Activated CD4-positive, alpha-beta memory T cell treated with anti-CD3 and anti-CD28 coated beads for 36 hours (primary cell): Measurements from ENCODE around the gene ABI3BP. TPM values are rescaled to one million over a fixed set of nuclear protein-coding genes. Genes with fewer than 3 reads are reported as not detected.

Experiments used
- CTCF ChIA-PET: fragments of 350-600 bp; sonication (Branson Sonifier 250); formaldehyde crosslinking; loops from one replicate; lab custom pipeline; 2021; ENCODE audit warnings: antibody characterized with exemption, inconsistent platforms; lab: Charles Lee
- POLR2A ChIA-PET: fragments of 350-600 bp; sonication (Branson Sonifier 250); formaldehyde crosslinking; loops from one replicate; lab custom pipeline; 2021; ENCODE audit warnings: antibody characterized with exemption; lab: Charles Lee
- DNase-seq: peaks from one replicate; pipeline ENCODE4 v3.0.0-alpha.2; 2020
- H3K27ac Mint-ChIP-seq: one replicate; pipeline ENCODE4 v1.8.0; 2021; ENCODE audit warnings: mixed read lengths
- H3K27me3 Mint-ChIP-seq: one replicate; pipeline ENCODE4 v1.8.0; 2021; ENCODE audit warnings: mixed read lengths
- H3K36me3 Mint-ChIP-seq: one replicate; pipeline ENCODE4 v1.8.0; 2021; ENCODE audit warnings: mixed read lengths
- H3K4me1 Mint-ChIP-seq: one replicate; pipeline ENCODE4 v1.8.0; 2021; ENCODE audit warnings: low read depth, mixed read lengths
- H3K4me3 Mint-ChIP-seq: one replicate; pipeline ENCODE4 v1.8.0; 2021; ENCODE audit warnings: mild to moderate bottlenecking, mixed read lengths
- H3K9me3 Mint-ChIP-seq: one replicate; pipeline ENCODE4 v1.8.0; 2021; ENCODE audit warnings: mixed read lengths
- intact Hi-C: fragments of 100-400 bp; cut with micrococcal nuclease; formaldehyde crosslinking; loops from one replicate; pipeline ENCODE4 v1.15.1; 2023
- total RNA-seq, 2 experiments: library from RNA; stranded (reverse); gene quantifications; one replicate each; pipeline ENCODE4 v1.2.3, GENCODE V29; 2021

The ABI3BP gene
- total RNA-seq, 2 experiments from 2014 or later = not detected

DNA sequence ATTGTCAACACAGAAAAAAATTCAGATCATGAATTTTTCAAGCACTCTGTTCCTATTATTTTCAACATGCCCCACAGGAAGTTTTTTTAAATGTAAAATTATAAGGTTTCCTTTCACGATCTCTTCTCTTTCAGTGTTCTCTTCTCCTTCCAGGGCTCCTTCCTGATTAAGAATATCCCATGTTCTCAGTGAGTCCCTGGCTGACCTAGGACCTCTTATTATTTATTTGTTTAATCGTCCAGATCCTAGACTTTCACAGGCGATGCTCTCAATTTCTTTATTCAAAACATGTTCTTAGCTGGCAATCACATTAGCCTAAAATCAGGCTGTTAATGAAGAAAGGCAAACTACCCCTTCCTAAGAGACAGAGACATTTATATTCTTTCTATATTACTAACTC lies 124.3 kb downstream of the ABI3BP start:
- DNase-seq = no peak
- H3K4me1 Mint-ChIP-seq = no peaks in the 10 kb centered on the region
- ChIA-PET POLR2A (no interaction called here), CTCF (no interaction called here)
- intact Hi-C loops = no loop called here
- no peaks in the 10 kb centered on the region for H3K9me3 Mint-ChIP-seq
- H3K27ac Mint-ChIP-seq = no peak overlapping the region
- H3K4me3 Mint-ChIP-seq = no peak overlapping the region
- H3K27me3 Mint-ChIP-seq = peaks cover 27% of the 10 kb centered on the region
- no peaks in the 10 kb centered on the region for H3K36me3 Mint-ChIP-seq

- no peaks in the 10 kb centered on the region for H3K4me1 Mint-ChIP-seq
- no peak for DNase-seq
- ChIA-PET POLR2A (no interaction called here), CTCF (no interaction called here)
- H3K27me3 Mint-ChIP-seq = peaks cover 25% of the 10 kb centered on the region
- intact Hi-C loops = no loop called here
- H3K4me3 Mint-ChIP-seq = no peak overlapping the region
- H3K27ac Mint-ChIP-seq = no peak overlapping the region
- H3K36me3 Mint-ChIP-seq = no peaks in the 10 kb centered on the region
- no peaks in the 10 kb centered on the region for H3K9me3 Mint-ChIP-seq
Measured at GRCh38 chr3:100868096-100868495, 125.1 kb downstream of the ABI3BP start.

DNA sequence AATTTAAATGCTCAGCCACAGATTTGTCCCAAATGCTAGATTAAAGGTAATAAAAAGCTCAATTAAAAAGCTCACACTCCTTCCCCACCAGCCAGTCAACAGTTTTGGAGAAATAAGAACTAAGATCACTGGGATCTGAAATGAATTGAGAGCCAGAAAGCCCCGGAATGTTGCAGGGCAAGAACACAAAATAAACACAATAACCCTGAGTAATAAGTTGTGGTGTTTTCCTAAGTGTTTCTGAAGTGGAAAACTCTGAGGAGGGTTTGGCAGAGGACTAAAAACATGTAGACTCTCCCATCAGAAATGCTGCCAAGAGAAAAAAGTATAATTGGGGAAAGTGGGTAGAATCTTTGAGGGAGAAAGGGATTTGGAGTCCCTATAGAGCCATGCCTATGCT lies 127.8 kb downstream of the ABI3BP start:
- CTCF ChIA-PET = no interaction called here
- H3K27ac Mint-ChIP-seq = no peak overlapping the region

GRCh38 chr3:100864471-100865250 lies 128.6 kb downstream of the ABI3BP start:
- ChIA-PET POLR2A (no interaction called here), CTCF (no interaction called here)
- no peak for DNase-seq
- Mint-ChIP-seq H3K27me3 (peaks cover 13% of the 10 kb centered on the region), H3K27ac (no peak overlapping the region), H3K4me3 (no peak overlapping the region), H3K4me1 (no peaks in the 10 kb centered on the region), H3K36me3 (no peaks in the 10 kb centered on the region), H3K9me3 (no peaks in the 10 kb centered on the region)
- intact Hi-C loops = no loop called here

More for the DNA sequence above, 127.8 kb downstream of the ABI3BP start:
- no peak for DNase-seq
- Mint-ChIP-seq H3K9me3 (no peaks in the 10 kb centered on the region), H3K4me3 (no peak overlapping the region), H3K27me3 (peaks cover 19% of the 10 kb centered on the region), H3K36me3 (no peaks in the 10 kb centered on the region), H3K4me1 (no peaks in the 10 kb centered on the region)
- intact Hi-C loops = no loop called here
- POLR2A ChIA-PET = no interaction called here

DNA sequence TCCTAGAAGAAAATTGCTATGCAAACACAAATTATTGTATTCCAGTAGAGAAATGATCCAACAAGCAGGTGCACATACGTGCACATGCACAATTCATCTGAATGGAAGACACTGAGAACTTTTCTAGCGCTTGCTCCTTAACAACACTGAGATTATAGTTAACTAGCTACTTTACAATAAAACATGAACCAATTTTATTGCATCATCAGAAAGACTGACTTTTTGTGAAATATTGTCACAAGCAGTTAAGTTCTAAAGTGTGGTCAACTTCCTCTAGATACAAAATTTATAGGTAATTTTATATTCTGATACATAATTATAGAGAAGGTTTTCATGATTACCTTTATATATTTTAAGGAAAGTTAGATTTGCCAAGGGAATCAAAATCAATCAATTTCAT lies 135.4 kb downstream of the ABI3BP start:
- H3K27ac Mint-ChIP-seq = no peak overlapping the region
- DNase-seq = no peak
- peaks cover 7% of the 10 kb centered on the region for H3K27me3 Mint-ChIP-seq
- no peaks in the 10 kb centered on the region for H3K9me3 Mint-ChIP-seq
- H3K36me3 Mint-ChIP-seq = no peaks in the 10 kb centered on the region
- intact Hi-C loops = no loop called here
- POLR2A ChIA-PET = no interaction called here
- no peaks in the 10 kb centered on the region for H3K4me1 Mint-ChIP-seq
- CTCF ChIA-PET = no interaction called here
- H3K4me3 Mint-ChIP-seq = no peak overlapping the region

DNA sequence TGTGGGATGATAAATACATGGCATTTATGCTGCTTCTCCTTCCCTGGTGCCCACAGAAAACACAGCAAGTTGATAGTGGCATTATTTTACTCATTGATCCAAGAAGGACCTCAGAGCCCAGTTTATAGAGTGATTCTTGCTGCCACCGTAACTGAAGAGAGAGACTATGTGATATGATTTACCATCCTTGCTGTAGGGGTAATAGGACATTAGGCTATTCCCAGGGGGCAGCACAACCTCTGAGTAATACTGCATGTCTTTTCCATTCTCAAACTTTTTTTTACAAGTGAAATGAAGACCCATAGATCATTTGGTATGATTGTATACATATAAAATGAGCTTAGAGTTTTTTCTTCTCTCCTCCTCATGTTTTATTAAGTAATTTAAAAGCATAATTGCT lies 136.4 kb downstream of the ABI3BP start:
- ChIA-PET POLR2A (no interaction called here), CTCF (no interaction called here)
- peaks cover 7% of the 10 kb centered on the region for H3K27me3 Mint-ChIP-seq
- H3K4me3 Mint-ChIP-seq = no peak overlapping the region
- no peaks in the 10 kb centered on the region for H3K36me3 Mint-ChIP-seq
- intact Hi-C loops = no loop called here
- no peak for DNase-seq
- H3K4me1 Mint-ChIP-seq = no peaks in the 10 kb centered on the region
- H3K27ac Mint-ChIP-seq = no peak overlapping the region
- no peaks in the 10 kb centered on the region for H3K9me3 Mint-ChIP-seq

DNA sequence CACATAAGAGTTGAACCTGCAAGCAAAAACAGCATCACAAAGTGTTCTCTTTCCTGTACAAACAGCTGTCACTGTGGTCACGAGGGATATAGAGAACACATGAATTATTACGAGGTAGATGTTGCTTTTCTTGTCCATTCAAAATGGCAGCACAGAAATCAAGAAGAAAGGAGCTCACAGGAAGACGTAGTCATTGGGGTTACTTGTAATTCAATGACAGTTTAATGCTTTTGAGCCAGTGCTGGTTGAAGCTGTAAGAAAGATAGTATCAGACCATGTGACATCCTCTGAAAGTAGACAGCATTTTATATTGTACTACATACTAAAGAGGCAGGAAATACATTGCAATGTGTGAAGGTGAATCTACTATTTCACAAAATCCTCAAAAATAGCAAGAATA lies 140.4 kb downstream of the ABI3BP start:
- Mint-ChIP-seq H3K9me3 (no peaks in the 10 kb centered on the region), H3K4me1 (no peaks in the 10 kb centered on the region), H3K4me3 (no peak overlapping the region), H3K27me3 (no peaks in the 10 kb centered on the region), H3K36me3 (no peaks in the 10 kb centered on the region), H3K27ac (no peak overlapping the region)
- ChIA-PET CTCF (no interaction called here), POLR2A (no interaction called here)
- no peak for DNase-seq
- intact Hi-C loops = no loop called here

GRCh38 chr3:100850701-100851100 lies 142.5 kb downstream of the ABI3BP start:
- POLR2A ChIA-PET = no interaction called here
- no peaks in the 10 kb centered on the region for H3K36me3 Mint-ChIP-seq

GRCh38 chr3:100850156-100850555 lies 143.1 kb downstream of the ABI3BP start:
- no peaks in the 10 kb centered on the region for H3K36me3 Mint-ChIP-seq

More at GRCh38 chr3:100850701-100851100, 142.5 kb downstream of the ABI3BP start:
- CTCF ChIA-PET = no interaction called here
- no peak overlapping the region for H3K27ac Mint-ChIP-seq
- intact Hi-C loops = no loop called here
- no peak overlapping the region for H3K4me3 Mint-ChIP-seq
- H3K27me3 Mint-ChIP-seq = no peaks in the 10 kb centered on the region
- DNase-seq = no peak
- no peaks in the 10 kb centered on the region for H3K4me1 Mint-ChIP-seq
- H3K9me3 Mint-ChIP-seq = no peaks in the 10 kb centered on the region

GRCh38 chr3:100844063-100844936 lies 148.9 kb downstream of the ABI3BP start:
- POLR2A ChIA-PET = no interaction called here

More at GRCh38 chr3:100850156-100850555, 143.1 kb downstream of the ABI3BP start:
- Mint-ChIP-seq H3K4me3 (no peak overlapping the region), H3K27ac (no peak overlapping the region), H3K27me3 (no peaks in the 10 kb centered on the region), H3K4me1 (no peaks in the 10 kb centered on the region), H3K9me3 (no peaks in the 10 kb centered on the region)
- ChIA-PET POLR2A (no interaction called here), CTCF (no interaction called here)
- intact Hi-C loops = no loop called here
- no peak for DNase-seq

DNA sequence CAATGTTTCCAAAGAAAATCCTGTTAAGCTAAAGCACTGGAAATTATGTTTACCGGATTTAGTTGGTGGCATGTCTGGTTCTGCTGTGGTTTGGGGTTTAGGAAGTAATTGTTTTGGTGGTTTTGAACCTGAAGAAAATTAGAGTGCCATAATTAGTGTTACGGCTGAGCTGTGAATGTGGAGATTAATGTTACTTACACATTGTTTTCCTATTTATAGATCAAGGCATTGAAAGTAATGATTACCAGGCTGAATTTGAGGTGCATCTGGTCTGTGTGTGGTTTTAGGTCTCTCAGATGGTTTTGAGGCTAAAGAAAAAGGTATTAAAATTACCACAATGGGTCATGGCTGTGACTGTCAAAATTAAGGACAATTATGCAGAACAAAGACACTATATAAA lies 155.1 kb downstream of the ABI3BP start:
- H3K9me3 Mint-ChIP-seq = no peaks in the 10 kb centered on the region
- H3K4me1 Mint-ChIP-seq = peaks cover 1% of the 10 kb centered on the region
- no peak overlapping the region for H3K27ac Mint-ChIP-seq
- ChIA-PET CTCF (no interaction called here), POLR2A (no interaction called here)
- peaks cover 17% of the 10 kb centered on the region for H3K27me3 Mint-ChIP-seq
- H3K36me3 Mint-ChIP-seq = no peaks in the 10 kb centered on the region
- intact Hi-C loops = no loop called here
- H3K4me3 Mint-ChIP-seq = no peak overlapping the region
- no peak for DNase-seq

More at GRCh38 chr3:100844063-100844936, 148.9 kb downstream of the ABI3BP start:
- no peak overlapping the region for H3K27ac Mint-ChIP-seq
- intact Hi-C loops = no loop called here
- H3K36me3 Mint-ChIP-seq = no peaks in the 10 kb centered on the region
- no peak overlapping the region for H3K4me3 Mint-ChIP-seq
- CTCF ChIA-PET = no interaction called here
- peaks cover 9% of the 10 kb centered on the region for H3K27me3 Mint-ChIP-seq
- DNase-seq = no peak
- peaks cover 1% of the 10 kb centered on the region for H3K4me1 Mint-ChIP-seq
- H3K9me3 Mint-ChIP-seq = no peaks in the 10 kb centered on the region

DNA sequence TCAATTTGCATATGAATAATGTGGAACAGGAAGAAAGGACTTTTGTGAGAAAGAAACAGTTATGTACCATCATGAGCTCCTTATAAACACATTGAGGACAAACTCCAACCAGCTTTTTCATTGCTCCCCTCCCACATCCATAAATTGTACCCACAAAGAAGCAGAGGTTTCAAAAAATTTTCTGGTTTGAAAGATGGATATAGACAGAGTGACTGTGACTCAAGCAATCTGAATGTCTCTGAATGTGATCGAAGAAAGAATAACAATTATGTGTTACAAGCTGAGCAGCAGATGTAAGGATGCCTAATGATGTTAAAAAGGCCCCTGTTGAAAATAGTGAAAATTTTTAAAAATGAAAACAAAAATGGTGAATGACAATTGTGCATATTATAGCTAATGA lies 156.6 kb downstream of the ABI3BP start:
- no peak for DNase-seq
- Mint-ChIP-seq H3K4me1 (no peaks in the 10 kb centered on the region), H3K4me3 (no peak overlapping the region), H3K27me3 (peaks cover 18% of the 10 kb centered on the region), H3K36me3 (no peaks in the 10 kb centered on the region), H3K9me3 (no peaks in the 10 kb centered on the region), H3K27ac (no peak overlapping the region)
- intact Hi-C loops = no loop called here
- ChIA-PET POLR2A (no interaction called here), CTCF (no interaction called here)
